K562 (cell line): Measurements from ENCODE around the gene ZDHHC22.

Experiments used
- CTCF ChIP-seq, 3 experiments: IDR thresholded peaks in 2 of 3; conservative IDR thresholded peaks in 1 of 3; 2 replicates each; pipeline ENCODE4 v1.5.1; 2011 to 2012; ENCODE audit warnings: low read length in 3 of 3, mild to moderate bottlenecking in 3 of 3, control low read depth in 2 of 3, improper control_type of control experiment in 1 of 3, inconsistent platforms in 1 of 3, low read depth in 1 of 3, mixed read lengths in 1 of 3, moderate library complexity in 1 of 3; ENCODE audit not compliant: insufficient read depth in 2 of 3
- E2F3 ChIP-seq: fragments of 250-450 bp; sonication (Bioruptor Pico); IDR thresholded peaks from 2 replicates; pipeline ENCODE4 v1.4.0; 2020; ENCODE audit warnings: mild to moderate bottlenecking
- EZH2 ChIP-seq: IDR thresholded peaks from 2 replicates; pipeline ENCODE4 v1.6.1; 2012; ENCODE audit warnings: low read depth, mild to moderate bottlenecking, inconsistent platforms, low read length, borderline replicate concordance
- KDM1A ChIP-seq, 2 experiments: fragments of 450-650 bp; IDR thresholded peaks; 2 replicates each; pipeline ENCODE4 v1.6.1; 2016; ENCODE audit warnings: mild to moderate bottlenecking in 2 of 2
- KHSRP ChIP-seq: fragments of 450-650 bp; IDR thresholded peaks from 2 replicates; pipeline ENCODE4 v1.6.1; 2017
- MYC ChIP-seq, 2 experiments: fragments of 250-450 bp in 1 of 2; sonication (Bioruptor Pico) in 1 of 2; IDR thresholded peaks; 2 replicates each; pipeline versions ENCODE4 v1.5.1 to v1.6.1; 2012 to 2021; ENCODE audit warnings: low read depth in 2 of 2, borderline replicate concordance in 1 of 2, improper control_type of control experiment in 1 of 2, low read length in 1 of 2, mild to moderate bottlenecking in 1 of 2, moderate library complexity in 1 of 2
- YY1 ChIP-seq, 3 experiments: IDR thresholded peaks; 2 replicates each; pipeline ENCODE4 v1.6.1; 2011; ENCODE audit warnings: low read length in 2 of 3, mild to moderate bottlenecking in 2 of 3, moderate library complexity in 2 of 3, borderline replicate concordance in 1 of 3, control low read depth in 1 of 3, low read depth in 1 of 3; ENCODE audit not compliant: insufficient read depth in 3 of 3, insufficient replicate concordance in 2 of 3, control insufficient read depth in 1 of 3, insufficient read length in 1 of 3; ENCODE audit errors: extremely low read depth in 1 of 3
- ZFP91 ChIP-seq: sonication (generic); formaldehyde crosslinking; IDR thresholded peaks from 2 replicates; pipeline ENCODE4 v1.8.0; 2022; ENCODE audit warnings: mild to moderate bottlenecking, missing genetic modification reagents
- ZNF174 ChIP-seq: fragments of 250-450 bp; sonication (Bioruptor Pico); IDR thresholded peaks from 2 replicates; pipeline ENCODE4 v1.4.0; 2020; ENCODE audit warnings: mild to moderate bottlenecking
- ZNF280B ChIP-seq: fragments of 250-450 bp; sonication (Bioruptor Pico); IDR thresholded peaks from 2 replicates; pipeline ENCODE4 v1.5.1; 2021; ENCODE audit warnings: mild to moderate bottlenecking

- TF ChIP-seq CTCF (IDR thresholded peaks at IDR 0.05 in 2 of 3, conservative IDR thresholded peaks at IDR 0.05 in 1 of 3; ENCODE audit: insufficient read depth in 2 of 3, low read depth in 1 of 3, low read length in 3 of 3) (no peak), KDM1A (IDR thresholded peaks at IDR 0.05) (no peak), EZH2 (no peak), E2F3 (CRISPR knock-in tag) (no peak), MYC (IDR thresholded peaks at IDR 0.05; ENCODE audit: low read depth, low read length) (no peak), MYC (CRISPR knock-in tag; IDR thresholded peaks at IDR 0.05; ENCODE audit: borderline replicate concordance, low read depth) (no peak), YY1 (IDR thresholded peaks at IDR 0.05; ENCODE audit: borderline replicate concordance in 1 of 3, control insufficient read depth in 1 of 3, extremely low read depth in 1 of 3, insufficient read depth in 3 of 3, insufficient read length in 1 of 3, insufficient replicate concordance in 2 of 3, low read depth in 1 of 3, low read length in 2 of 3) (no peak), KHSRP (no peak), ZNF280B (CRISPR knock-in tag) (no peak), ZFP91 (CRISPR knock-in tag) (no peak), ZNF174 (CRISPR knock-in tag) (no peak)
These were observed 42.9 kb downstream of the ZDHHC22 start for GRCh38 chr14:77098529-77099353.
